MCF 10A (cell line): ENCODE results near the gene HIGD2B. TPM values are rescaled to one million over a fixed set of nuclear protein-coding genes. Genes with fewer than 3 reads are reported as not detected.
A peak's percentile ranks its signal among the peaks of the same experiment; 100 is the strongest.

ENCODE experiments used
- BruUV-seq: library from RNA; stranded (reverse); fragments of 400-500 nt; replicated peaks from 2 replicates; lab custom pipeline; 2021; lab: Mats Ljungman, UMichigan
- CTCF ChIA-PET: fragments of 300-600 bp; sonication (Branson Sonifier 250); formaldehyde crosslinking; extraction: SDS; loops from one replicate; lab custom pipeline; 2021; ENCODE audit warnings: antibody characterized with exemption, inconsistent platforms; lab: Yijun Ruan, JAX
- POLR2A ChIA-PET: fragments of 300-600, 350-650 bp; sonication (Branson Sonifier 250); formaldehyde crosslinking; extraction: SDS; loops from one replicate; lab custom pipeline; 2020; ENCODE audit warnings: antibody characterized with exemption, inconsistent platforms; lab: Yijun Ruan, JAX
- DNase-seq: peaks from one replicate; pipeline ENCODE4 v3.0.0-alpha.2; 2018; ENCODE audit not compliant: unreplicated experiment
- H3K27ac Mint-ChIP-seq: one replicate; pipeline ENCODE4 v1.8.0; 2022; ENCODE audit warnings: mild to moderate bottlenecking, low read depth, mixed read lengths; ENCODE audit not compliant: unreplicated experiment
- H3K27me3 Mint-ChIP-seq: one replicate; pipeline ENCODE4 v1.8.0; 2022; ENCODE audit warnings: mixed read lengths; ENCODE audit not compliant: insufficient read depth, unreplicated experiment
- H3K36me3 Mint-ChIP-seq: one replicate; pipeline ENCODE4 v1.8.0; 2022; ENCODE audit warnings: mild to moderate bottlenecking, moderate library complexity, mixed read lengths; ENCODE audit not compliant: insufficient read depth, unreplicated experiment
- H3K4me1 Mint-ChIP-seq: one replicate; pipeline ENCODE4 v1.8.0; 2022; ENCODE audit warnings: mixed read lengths; ENCODE audit not compliant: insufficient read depth, unreplicated experiment
- H3K4me3 Mint-ChIP-seq: one replicate; pipeline ENCODE4 v1.8.0; 2022; ENCODE audit warnings: mild to moderate bottlenecking, moderate library complexity, mixed read lengths; ENCODE audit not compliant: unreplicated experiment
- H3K9me3 Mint-ChIP-seq: one replicate; pipeline ENCODE4 v1.8.0; 2022; ENCODE audit warnings: mixed read lengths; ENCODE audit not compliant: unreplicated experiment
- intact Hi-C: fragments of 100-400 bp; cut with micrococcal nuclease; formaldehyde crosslinking; loops from 2 replicates; pipeline ENCODE4 v1.14.1; 2022
- total RNA-seq: library from RNA; stranded (reverse); gene quantifications from 2 replicates; pipeline ENCODE4 v1.2.3, GENCODE V29; 2022
- TF ChIP-seq, protein P1 (sequence below): fragments of 200-600 bp; IDR thresholded peaks from one replicate; pipeline ENCODE4 v1.8.0; 2022; ENCODE audit warnings: antibody characterized with exemption, mild to moderate bottlenecking; ENCODE audit not compliant: unreplicated experiment

The HIGD2B gene
- total RNA-seq, 1 experiment from 2014 or later = not detected

DNA sequence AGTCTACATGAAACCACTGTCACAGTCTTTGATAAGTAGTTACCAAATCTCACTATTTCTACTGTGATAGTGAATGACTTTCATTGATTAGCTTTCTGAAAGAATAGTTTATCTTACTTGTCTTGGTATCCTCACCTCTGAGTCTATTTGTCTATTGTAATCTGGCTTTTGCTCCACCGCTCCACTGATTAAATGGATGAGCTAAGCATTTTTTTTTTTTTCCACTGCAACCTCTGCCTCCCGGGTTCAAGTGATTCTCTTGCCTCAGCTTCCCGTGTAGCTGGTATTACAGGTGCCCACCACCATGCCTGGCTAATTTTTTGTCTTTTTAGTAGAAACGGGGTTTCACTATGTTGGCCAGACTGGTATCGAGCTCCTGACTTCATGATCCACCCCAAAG is 13.0 kb upstream of the HIGD2B start:
- Mint-ChIP-seq H3K4me3 (no peak overlapping the region), H3K9me3 (no peaks in the 10 kb centered on the region), H3K4me1 (no peaks in the 10 kb centered on the region), H3K27me3 (no peaks in the 10 kb centered on the region), H3K27ac (no peak overlapping the region), H3K36me3 (no peaks in the 10 kb centered on the region)
- no TSS peak for BruUV-seq
- no peak for DNase-seq
- intact Hi-C loops = no loop called here
- POLR2A ChIA-PET = interaction anchor here (0.6 to 1.6 kb wide), 2 partner anchors 9 to 11 kb away, joined by 3 to 7 read pairs; no protein-coding TSS in a partner anchor
- CTCF ChIA-PET = interaction anchor here (0.9 kb wide), 1 partner anchor 10 kb away, joined by 4 read pairs; no protein-coding TSS in a partner anchor
- TF ChIP-seq, protein P1, sequence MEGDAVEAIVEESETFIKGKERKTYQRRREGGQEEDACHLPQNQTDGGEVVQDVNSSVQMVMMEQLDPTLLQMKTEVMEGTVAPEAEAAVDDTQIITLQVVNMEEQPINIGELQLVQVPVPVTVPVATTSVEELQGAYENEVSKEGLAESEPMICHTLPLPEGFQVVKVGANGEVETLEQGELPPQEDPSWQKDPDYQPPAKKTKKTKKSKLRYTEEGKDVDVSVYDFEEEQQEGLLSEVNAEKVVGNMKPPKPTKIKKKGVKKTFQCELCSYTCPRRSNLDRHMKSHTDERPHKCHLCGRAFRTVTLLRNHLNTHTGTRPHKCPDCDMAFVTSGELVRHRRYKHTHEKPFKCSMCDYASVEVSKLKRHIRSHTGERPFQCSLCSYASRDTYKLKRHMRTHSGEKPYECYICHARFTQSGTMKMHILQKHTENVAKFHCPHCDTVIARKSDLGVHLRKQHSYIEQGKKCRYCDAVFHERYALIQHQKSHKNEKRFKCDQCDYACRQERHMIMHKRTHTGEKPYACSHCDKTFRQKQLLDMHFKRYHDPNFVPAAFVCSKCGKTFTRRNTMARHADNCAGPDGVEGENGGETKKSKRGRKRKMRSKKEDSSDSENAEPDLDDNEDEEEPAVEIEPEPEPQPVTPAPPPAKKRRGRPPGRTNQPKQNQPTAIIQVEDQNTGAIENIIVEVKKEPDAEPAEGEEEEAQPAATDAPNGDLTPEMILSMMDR = no peak

DNA sequence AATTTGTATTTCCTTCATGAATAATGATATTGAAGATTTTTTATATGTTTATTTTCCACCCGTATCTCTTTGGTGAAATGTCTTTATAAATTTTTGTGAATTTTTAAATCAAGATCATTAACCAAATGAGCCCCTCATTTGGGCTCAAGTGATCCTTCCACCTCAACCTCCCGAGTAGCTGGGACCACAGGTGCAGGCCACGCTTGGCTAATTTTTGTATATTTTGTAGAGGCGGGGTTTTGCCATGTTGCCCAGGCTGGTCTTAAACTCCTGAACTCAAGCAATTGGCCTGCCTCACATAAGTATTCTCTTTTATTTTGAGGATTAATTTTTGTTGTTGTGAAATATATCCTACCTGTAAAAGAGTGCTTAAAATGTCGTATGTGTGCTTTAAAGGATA is 5.0 kb upstream of the HIGD2B start:
- ChIA-PET CTCF (no interaction called here), POLR2A (no interaction called here)
- BruUV-seq = no TSS peak
- Mint-ChIP-seq H3K36me3 (no peaks in the 10 kb centered on the region), H3K27me3 (no peaks in the 10 kb centered on the region), H3K4me1 (no peaks in the 10 kb centered on the region), H3K9me3 (no peaks in the 10 kb centered on the region), H3K4me3 (no peak overlapping the region), H3K27ac (no peak overlapping the region)
- DNase-seq = no peak
- TF ChIP-seq, protein P1 = no peak
- intact Hi-C loops = no loop called here

DNA sequence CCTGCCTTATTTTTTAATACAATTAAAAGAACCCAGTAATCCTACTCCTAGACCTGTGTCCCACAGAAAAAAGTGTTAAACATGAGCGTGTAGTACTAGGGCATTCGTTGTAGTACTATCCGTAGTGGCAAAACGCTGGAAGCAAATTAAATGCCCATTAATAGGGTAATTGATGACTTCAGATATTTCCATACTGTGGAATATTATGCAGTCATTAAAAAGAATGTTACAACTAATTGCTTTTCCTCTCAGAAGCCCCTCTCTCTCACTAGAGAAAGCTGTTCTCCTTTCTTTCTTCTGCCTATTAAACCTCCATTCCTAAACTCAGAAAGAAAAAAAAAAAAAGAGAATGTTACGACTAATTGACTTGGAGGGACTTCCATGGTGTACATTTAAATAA is 2.7 kb upstream of the HIGD2B start:
- DNase-seq = no peak
- CTCF ChIA-PET = interaction anchor here (0.6 kb wide), 1 partner anchor 62 kb away, joined by 4 read pairs; no protein-coding TSS in a partner anchor
- Mint-ChIP-seq H3K4me1 (no peaks in the 10 kb centered on the region), H3K36me3 (no peaks in the 10 kb centered on the region), H3K27ac (no peak overlapping the region), H3K4me3 (no peak overlapping the region), H3K9me3 (no peaks in the 10 kb centered on the region), H3K27me3 (no peaks in the 10 kb centered on the region)
- intact Hi-C loops = no loop called here
- BruUV-seq = no TSS peak
- POLR2A ChIA-PET = no interaction called here
- TF ChIP-seq, protein P1 = no peak

DNA sequence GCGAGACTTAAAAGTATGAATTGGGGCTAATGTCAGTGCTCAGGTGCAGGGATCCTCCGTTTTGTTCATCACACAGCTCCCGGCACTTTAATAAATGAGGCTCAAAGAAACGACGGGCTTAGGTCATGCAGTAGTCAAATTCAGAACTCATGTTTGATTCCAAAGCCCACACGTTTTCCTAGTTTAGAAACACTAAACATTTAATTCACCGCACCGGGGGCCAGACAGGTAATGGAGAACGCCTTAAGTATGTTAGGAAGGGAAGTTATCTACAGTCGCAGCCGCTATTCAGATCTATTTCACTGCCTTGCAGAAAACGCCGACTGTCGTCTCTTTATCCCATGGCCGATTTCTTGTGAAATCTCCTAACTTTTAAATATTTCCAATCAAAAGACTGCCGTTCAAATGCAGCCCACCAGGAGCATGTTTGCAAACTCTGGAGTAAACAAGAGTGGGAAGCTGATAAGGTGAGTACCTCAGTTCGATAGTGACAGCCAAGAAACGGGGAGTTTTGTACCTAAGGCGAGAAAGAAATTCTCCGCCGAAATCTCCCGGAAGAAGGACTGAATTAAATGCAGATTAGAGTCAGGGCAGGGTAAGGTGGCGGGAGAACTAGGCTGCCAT is 569 bp downstream of the HIGD2B start:
- ChIA-PET POLR2A (interaction anchor here (0.6 to 2.3 kb wide), 12 partner anchors 11 to 453 kb away, joined by 3 to 9 read pairs (median 4); partner anchors contain the start of genes ADPGK and ARIH1), CTCF (interaction anchor here (0.7 to 0.8 kb wide), 2 partner anchors 14 to 48 kb away, joined by 3 read pairs; no protein-coding TSS in a partner anchor)
- Mint-ChIP-seq H3K9me3 (no peaks in the 10 kb centered on the region), H3K4me3 (peak overlapping the region; percentile 98), H3K27me3 (no peaks in the 10 kb centered on the region), H3K4me1 (no peaks in the 10 kb centered on the region), H3K36me3 (no peaks in the 10 kb centered on the region), H3K27ac (peak overlapping the region; percentile 98)
- TF ChIP-seq, protein P1 = no peak
- DNase-seq = peak; percentile 0
- BruUV-seq = TSS peak; percentile 97
- intact Hi-C loops = no loop called here
